Uterus (tissue), 4 donors: ENCODE data around the gene LPCAT3. TPM values are rescaled to one million over a fixed set of nuclear protein-coding genes. Genes with fewer than 3 reads are reported as not detected.

Experiments used
- DNase-seq, 2 donors: peaks; one replicate each; pipeline ENCODE4 v3.0.0-alpha.2; 2019 to 2020
- H3K27ac ChIP-seq, 2 donors: fragments of 200-600 bp; sonication (generic); 1 replicate in 1 of 2; 2 replicates in 1 of 2; pipeline ENCODE4 v1.5.1; 2016 to 2018
- H3K27me3 ChIP-seq, 2 donors: fragments of 200-600 bp; sonication (generic); one replicate each; pipeline ENCODE4 v1.5.1; 2018 to 2019; ENCODE audit warnings: control low read depth in 1 of 2
- H3K36me3 ChIP-seq, 2 donors: fragments of 200-600 bp; sonication (generic); one replicate each; pipeline ENCODE4 v1.5.1; 2019; ENCODE audit warnings: control low read depth in 1 of 2
- H3K4me1 ChIP-seq, 2 donors: fragments of 200-600 bp; sonication (generic); one replicate each; pipeline ENCODE4 v1.5.1; 2018 to 2019; ENCODE audit warnings: control low read depth in 1 of 2
- H3K4me3 ChIP-seq, 2 donors: fragments of 200-600 bp; sonication (generic); 1 replicate in 1 of 2; 2 replicates in 1 of 2; pipeline ENCODE4 v1.5.1; 2018 to 2019; ENCODE audit warnings: mild to moderate bottlenecking in 1 of 2
- H3K9me3 ChIP-seq, 2 donors: fragments of 200-600 bp; sonication (generic); one replicate each; pipeline ENCODE4 v1.5.1; 2019; ENCODE audit warnings: control low read depth in 1 of 2
- POLR2A ChIP-seq, 2 donors: fragments of 450-650 bp; IDR thresholded peaks; one replicate each; pipeline ENCODE4 v1.6.1; 2016; ENCODE audit warnings: antibody characterized with exemption in 2 of 2, mild to moderate bottlenecking in 1 of 2, moderate library complexity in 1 of 2
- intact Hi-C: fragments of 100-400 bp; cut with DNase I; formaldehyde crosslinking; loops from one replicate; pipeline ENCODE4 v1.15.1; 2023; ENCODE audit warnings: low total_unique reads
- total RNA-seq, 4 donors: library from RNA; depleted of rRNA in 3 of 4; stranded (reverse); fragments of >200 nt in 3 of 4; gene quantifications; one replicate each; pipeline versions ENCODE4 v1.1.0 to v1.2.4, GENCODE V29; 2014 to 2023
- TF ChIP-seq, protein P1 (sequence below), 4 experiments: fragments of 200-600 bp in 2 of 4; fragments of 450-650 bp in 2 of 4; sonication (generic) in 2 of 4; IDR thresholded peaks; one replicate each; pipeline ENCODE4 v1.5.1; 2016 to 2019; ENCODE audit warnings: antibody characterized with exemption in 4 of 4, mild to moderate bottlenecking in 2 of 4, moderate library complexity in 1 of 4
- donor health status: DM: yes; HTN: yes; CAD: no.

Gene LPCAT3
- total RNA-seq, 4 donors from 2014 or later, result 10.2 to 45.1 (median 17.1) TPM

- Histone ChIP-seq H3K4me1 (peaks cover 18 to 32% of the 10 kb centered on the region in 2 donors), H3K27ac (peak overlapping the region; percentile 45 to 68), H3K36me3 (no peaks in the 10 kb centered on the region), H3K4me3 (no peak overlapping the region), H3K9me3 (no peaks in the 10 kb centered on the region), H3K27me3 (no peaks in the 10 kb centered on the region)
- TF ChIP-seq, protein P1, sequence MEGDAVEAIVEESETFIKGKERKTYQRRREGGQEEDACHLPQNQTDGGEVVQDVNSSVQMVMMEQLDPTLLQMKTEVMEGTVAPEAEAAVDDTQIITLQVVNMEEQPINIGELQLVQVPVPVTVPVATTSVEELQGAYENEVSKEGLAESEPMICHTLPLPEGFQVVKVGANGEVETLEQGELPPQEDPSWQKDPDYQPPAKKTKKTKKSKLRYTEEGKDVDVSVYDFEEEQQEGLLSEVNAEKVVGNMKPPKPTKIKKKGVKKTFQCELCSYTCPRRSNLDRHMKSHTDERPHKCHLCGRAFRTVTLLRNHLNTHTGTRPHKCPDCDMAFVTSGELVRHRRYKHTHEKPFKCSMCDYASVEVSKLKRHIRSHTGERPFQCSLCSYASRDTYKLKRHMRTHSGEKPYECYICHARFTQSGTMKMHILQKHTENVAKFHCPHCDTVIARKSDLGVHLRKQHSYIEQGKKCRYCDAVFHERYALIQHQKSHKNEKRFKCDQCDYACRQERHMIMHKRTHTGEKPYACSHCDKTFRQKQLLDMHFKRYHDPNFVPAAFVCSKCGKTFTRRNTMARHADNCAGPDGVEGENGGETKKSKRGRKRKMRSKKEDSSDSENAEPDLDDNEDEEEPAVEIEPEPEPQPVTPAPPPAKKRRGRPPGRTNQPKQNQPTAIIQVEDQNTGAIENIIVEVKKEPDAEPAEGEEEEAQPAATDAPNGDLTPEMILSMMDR (IDR thresholded peaks at IDR 0.05), result no peak
- TF ChIP-seq POLR2A (IDR thresholded peaks at IDR 0.05), result no peak
- DNase-seq, result no peak
- intact Hi-C loops, result no loop called here
Measured at GRCh38 chr12:6935371-6936193, 82.7 kb downstream of the LPCAT3 start.

DNA sequence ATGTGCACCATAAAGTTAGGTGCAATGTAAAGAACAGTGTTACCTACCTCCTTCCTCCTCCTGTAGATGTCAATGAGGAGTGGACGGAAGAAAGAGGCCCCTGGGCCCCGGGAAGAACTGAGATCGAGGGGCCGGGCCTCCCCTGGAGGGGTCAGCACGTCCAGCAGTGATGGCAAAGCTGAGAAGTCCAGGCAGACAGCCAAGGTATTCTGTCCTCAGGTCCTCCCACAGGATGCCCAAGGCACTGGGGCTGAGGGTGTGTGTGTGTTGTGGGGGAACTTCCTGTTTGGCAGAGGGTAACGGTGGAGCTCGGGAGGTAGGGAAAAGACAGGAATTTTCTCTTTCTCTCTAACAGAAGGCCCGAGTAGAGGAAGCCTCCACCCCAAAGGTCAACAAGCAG is 84.2 kb downstream of the LPCAT3 start:
- intact Hi-C loops, result no loop called here
- Histone ChIP-seq H3K4me3 (no peak overlapping the region), H3K27me3 (no peaks in the 10 kb centered on the region), H3K4me1 (peaks cover 18 to 36% of the 10 kb centered on the region in 2 donors), H3K27ac (peak overlapping the region; percentile 45 to 68), H3K36me3 (no peaks in the 10 kb centered on the region), H3K9me3 (no peaks in the 10 kb centered on the region)
- peak in 1 of 2 donors; percentile 69 for DNase-seq
- TF ChIP-seq, protein P1 (IDR thresholded peaks at IDR 0.05), result no peak
- TF ChIP-seq POLR2A (IDR thresholded peaks at IDR 0.05), result no peak

DNA sequence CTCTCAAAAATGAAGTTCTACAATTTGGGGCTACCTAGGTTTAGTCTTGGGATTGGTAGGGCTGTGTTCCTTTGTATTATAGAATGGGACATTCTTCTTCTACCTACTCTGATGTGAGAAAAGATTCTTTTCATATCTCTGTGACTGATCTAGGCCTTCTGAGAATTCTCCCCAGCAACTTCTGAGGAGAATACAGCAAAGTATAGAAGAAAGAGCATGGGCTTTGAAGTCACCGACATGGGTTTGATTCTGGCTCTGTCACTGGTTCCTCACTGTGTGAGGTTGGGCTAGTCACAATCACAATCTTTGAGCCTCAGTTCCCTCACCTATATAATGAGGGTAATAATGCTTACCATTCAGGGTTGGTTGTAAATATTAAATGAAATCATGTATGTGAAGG is 85.5 kb downstream of the LPCAT3 start:
- Histone ChIP-seq H3K9me3 (no peaks in the 10 kb centered on the region), H3K4me1 (peaks cover 13 to 27% of the 10 kb centered on the region in 2 donors), H3K27me3 (no peaks in the 10 kb centered on the region), H3K36me3 (no peaks in the 10 kb centered on the region), H3K27ac (peak overlapping the region; percentile 36 to 68), H3K4me3 (no peak overlapping the region)
- TF ChIP-seq POLR2A (IDR thresholded peaks at IDR 0.05), result no peak
- TF ChIP-seq, protein P1 (IDR thresholded peaks at IDR 0.05), result no peak
- intact Hi-C loops, result no loop called here
- DNase-seq, result no peak

- no peaks in the 10 kb centered on the region for H3K9me3 ChIP-seq
- peak overlapping the region; percentile 97 to 99 for H3K27ac ChIP-seq
- peak overlapping the region; percentile 74 to 93 for H3K4me3 ChIP-seq
- TF ChIP-seq, protein P1 (IDR thresholded peaks at IDR 0.05), result no peak
- TF ChIP-seq POLR2A (IDR thresholded peaks at IDR 0.05), result no peak
- no peaks in the 10 kb centered on the region for H3K36me3 ChIP-seq
- H3K27me3 ChIP-seq, result no peaks in the 10 kb centered on the region
- intact Hi-C loops, result no loop called here
- DNase-seq, result no peak
- H3K4me1 ChIP-seq, result peaks cover 13 to 30% of the 10 kb centered on the region in 2 donors
Measured at GRCh38 chr12:6929466-6930452, 88.5 kb downstream of the LPCAT3 start.
